Activated CD8-positive, alpha-beta memory T cell treated with anti-CD3 and anti-CD28 coated beads for 4 hours (primary cell): ENCODE results near the gene STK32B.
"Not testable (repeated sequence)": the region's sequence is repeated elsewhere in the genome, so short reads cannot be mapped to it uniquely, and the experiment has no call there.

ENCODE experiments used
- DNase-seq, 2 donors: peaks; one replicate each; pipeline ENCODE4 v3.0.0-alpha.2; 2020; ENCODE audit warnings: low read depth in 2 of 2

Gene STK32B

DNA sequence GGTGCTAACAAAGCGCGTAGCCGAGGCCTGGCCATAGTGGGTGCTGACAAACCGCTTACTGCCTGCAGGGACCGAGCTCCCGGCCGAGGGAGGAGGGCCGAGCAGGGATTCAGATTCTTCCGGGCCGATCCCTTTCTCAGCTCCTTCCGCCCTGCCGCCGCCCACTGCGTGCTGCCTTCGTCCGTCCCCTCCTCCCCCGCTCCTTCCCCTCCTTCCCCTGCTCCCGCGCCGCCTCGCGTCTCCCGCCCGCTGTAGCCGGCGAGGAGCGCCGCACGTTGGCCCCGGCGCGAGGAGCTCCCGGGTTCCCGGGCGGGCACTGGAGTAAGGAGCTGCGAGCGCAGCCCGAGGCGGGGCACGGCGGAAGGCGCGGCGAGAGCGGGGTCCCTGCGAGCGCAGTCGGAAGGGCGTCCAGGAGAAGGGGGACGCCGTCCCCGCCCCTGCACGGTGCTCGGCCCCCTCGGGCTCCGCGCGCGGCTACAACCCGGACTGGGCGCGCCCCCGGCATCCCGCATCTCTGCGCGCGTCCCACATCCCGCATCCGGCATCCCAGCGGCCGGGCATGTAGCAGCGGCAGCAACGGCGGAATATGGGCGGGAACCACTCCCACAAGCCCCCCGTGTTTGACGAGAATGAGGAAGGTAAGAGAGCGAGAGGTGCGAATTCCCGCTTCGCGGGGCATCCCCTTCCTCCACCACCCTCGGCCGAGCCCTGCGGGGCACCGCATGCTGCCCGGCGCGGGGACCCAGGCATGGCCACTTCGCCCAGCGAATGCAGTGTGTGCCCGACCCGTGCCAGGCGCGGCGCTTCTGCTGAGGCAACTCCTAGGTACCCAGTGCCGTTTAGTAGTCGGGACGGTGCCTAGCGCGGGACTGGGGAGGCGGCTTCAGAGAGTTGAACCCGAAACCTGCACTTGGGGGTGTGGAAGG lies at the start of gene STK32B:
Gene STK32B (plus strand): TSS at position 203 of the 926 bp plus-strand sequence.
- no peak for DNase-seq

DNA sequence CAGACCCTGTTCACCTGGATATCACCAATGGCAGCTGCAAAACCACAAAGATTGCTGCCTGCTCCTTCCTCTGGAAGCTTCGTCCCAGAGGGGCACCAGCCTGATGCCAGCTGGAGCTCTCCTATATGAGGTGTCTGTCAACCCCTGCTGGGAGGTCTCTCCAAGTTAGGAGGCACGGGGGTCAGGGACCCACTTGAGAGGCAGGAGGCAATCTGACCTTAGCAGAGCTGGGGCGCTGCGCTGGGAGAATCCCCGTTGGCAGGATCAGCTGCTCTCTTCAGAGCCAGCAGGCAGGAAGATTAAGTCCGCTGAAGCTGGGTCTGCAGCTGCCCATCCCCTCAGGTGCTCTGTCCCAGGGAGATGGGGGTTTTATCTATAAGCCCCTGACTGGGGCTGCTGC lies 49.6 kb upstream of the STK32B start:
- DNase-seq = not testable (repeated sequence)

DNA sequence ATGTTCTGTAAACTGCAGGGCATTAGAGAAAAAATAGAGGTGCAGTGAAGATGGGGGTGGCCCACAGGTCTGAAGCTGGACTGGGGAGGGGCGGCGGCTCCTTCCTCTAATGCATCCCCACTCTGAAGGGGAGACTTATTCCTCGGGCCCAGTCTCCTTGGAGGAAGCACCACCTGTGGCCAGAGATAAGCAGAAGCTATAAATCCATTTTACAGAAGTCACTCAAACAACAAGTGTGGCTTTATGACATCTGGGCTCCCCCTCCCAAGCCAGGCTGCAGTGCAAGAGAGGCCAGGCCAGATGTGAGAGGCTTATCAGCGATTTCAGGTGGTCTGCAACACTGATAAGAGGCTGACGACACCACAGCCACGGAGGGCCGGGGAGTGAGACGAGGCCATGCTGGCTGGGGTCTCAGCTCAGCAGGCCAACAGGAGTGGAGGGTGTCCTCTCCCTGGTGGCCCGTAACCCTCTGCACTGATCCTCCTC lies 47.9 kb upstream of the STK32B start:
- no peak for DNase-seq

DNA sequence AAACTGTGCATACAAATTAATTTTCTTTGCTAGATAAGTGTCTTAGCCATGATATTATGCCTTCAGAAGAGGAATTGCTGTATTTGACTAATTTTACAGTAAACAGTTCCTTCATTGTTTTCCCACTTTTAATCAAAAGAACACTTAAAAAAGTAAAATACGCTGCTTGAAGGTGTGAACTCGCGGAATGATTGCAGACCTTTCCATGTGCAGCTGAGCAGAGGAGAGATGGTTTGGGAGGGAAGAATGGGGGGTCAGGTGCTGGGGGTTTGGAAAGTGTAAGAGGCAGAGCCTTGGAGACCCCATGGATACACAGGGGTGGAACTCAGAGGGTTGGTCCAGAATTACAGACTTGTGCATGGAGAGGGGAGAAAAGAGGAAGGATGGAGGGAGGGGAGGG lies 47.4 kb upstream of the STK32B start:
- no peak for DNase-seq

DNA sequence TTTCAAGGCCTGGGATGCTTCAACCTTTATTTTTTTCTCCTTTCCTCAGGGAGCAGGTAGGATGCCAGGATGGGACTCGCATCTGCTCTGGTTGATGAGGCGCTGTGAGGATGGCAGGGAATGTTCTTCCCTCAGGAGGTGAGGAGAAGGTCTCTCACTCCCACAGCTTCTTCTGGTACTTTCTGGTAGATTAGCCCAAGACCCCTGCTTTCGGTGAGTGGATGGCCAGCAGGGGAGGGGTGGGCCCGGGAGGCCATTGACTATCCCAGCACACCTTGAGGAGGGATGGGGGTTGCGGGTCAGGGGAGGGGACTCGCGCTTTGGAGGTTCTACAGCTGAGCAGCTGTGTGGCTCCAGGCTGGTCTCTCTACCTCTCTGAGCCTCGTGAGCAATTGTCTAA lies 46.8 kb upstream of the STK32B start:
- no peak for DNase-seq

DNA sequence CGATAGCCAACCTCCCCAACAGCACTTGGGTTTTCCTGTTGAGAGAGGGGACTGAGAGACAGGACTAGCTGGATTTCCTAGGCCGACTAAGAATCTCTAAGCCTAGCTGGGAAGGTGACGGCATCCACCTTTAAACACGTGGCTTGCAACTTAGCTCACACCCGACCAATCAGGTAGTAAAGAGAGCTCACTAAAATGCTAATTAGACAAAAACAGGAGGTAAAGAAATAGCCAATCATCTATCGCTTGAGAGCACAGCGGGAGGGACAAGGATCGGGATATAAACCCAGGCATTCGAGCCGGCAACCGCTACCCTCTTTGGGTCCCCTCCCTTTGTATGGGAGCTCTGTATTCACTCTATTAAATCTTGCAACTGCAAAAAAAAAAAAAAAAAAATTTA lies 44.3 kb upstream of the STK32B start:
- not testable (repeated sequence) for DNase-seq

DNA sequence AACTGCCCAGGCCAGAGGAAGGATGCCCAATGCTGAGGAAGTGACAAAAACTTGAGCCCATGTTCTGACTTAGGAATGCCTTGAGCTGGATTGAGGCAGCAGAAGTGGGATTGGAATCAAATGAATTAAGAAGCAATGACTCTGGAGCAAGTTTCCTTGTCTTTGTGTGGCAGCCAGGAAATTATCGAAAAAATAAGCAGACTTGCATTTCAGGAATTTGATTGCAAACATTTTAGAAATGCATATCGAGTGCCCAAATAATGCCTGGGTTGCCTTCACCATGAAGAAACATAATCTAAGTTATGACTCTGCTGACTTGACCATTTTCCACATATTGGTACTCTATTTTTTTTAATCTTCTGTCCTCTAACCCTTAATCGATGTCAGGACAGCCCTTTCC lies 41.5 kb upstream of the STK32B start:
- DNase-seq = no peak

DNA sequence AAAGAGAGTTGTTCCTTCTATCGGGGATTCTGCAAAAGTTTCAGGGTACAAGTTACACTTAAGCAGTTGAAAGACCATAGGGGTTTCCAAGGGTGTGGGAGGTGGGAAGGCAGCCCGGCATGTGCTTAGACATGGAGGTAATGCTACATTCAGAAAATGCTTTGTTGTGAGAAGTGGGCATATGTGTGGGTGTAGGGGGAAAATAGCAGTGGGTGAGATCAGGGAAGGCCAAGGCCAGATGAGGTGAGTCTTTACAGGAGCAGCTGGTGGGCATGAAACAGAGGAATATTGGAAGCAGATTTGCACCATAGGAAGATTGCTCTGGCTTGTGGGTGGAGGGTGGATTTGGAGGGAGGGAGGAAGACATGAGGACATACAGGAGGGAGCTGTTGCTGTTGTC lies 40.3 kb upstream of the STK32B start:
- DNase-seq = no peak

DNA sequence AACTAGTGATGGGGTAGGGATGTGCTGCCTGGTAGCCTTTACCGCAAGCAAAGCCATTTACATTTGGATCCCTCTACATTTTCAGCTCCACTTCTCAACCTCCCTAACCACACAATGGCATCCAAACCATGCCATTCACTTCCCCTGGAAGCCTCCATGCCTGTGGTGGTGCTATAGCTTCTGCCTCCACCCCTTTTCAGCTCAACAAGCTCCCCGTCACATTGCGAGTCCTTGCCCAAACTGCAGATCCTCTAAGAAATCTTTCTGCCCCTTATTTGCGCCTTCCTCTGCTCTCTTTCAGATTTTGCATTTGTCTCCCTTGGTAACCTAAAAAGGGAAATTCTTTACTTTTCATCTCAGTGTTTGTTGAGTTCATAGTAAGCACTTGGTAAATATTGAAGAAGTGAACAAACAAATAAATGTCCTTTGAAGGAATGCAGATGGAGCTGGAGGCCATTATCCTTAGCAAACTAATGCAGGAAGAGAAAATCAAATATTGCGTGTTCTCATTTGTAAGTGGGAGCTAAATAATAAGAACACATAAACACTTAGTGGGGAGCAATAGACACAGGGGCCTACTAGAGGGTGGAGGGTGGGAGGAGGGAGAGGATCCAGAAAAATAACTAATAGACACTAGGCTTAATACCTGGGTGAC lies 38.9 kb upstream of the STK32B start:
- DNase-seq = no peak

DNA sequence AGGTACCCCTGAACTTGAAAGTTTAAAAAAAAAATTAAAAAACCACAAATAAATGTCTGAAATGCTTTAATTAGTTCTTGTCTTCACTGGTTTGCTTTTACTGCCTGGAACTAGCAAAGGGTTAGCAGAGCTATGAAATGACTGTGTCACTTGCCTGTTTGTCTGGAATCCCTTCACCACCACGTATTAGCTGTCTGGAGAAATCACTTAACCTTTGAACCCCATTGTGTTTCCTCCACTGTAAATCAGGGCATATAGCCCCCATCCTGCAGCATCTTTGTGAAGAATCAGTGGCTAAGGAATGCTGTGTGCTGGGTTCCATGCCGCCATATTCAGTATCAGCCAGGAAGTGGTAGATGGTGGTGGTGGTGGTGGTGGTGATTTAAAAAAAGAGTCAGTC lies 38.3 kb upstream of the STK32B start:
- no peak for DNase-seq

DNA sequence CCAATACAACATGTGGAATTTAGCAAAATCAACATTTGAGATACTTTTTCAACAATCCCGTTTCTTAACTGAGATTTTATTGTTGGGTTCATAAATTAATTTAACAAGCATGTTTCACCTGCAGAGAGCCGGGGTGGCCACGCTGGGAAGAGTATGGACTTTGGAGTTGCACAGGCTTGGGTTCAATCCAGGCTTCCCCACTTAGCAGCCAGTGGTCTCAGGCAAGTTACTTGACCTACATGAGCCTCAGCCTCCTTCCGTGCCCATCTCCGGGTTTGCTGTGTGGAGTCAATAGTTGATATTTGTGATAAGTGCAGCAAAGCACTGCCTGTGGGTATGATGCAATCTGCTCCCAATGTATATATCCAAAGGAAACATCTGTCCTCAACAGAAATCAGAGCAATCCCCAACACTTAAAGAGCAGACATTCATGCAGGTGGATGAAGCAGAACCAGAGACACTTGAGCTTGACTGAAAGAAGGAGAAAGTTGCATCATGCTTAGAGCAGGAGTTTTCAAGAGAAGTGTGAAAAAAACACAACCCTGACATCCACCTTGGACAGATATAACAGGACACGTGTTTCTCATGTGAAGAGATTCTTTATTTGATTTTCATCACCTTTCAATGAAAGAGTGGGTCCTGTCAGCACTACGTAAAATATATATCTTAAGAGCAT lies 37.1 kb upstream of the STK32B start:
- DNase-seq = no peak

DNA sequence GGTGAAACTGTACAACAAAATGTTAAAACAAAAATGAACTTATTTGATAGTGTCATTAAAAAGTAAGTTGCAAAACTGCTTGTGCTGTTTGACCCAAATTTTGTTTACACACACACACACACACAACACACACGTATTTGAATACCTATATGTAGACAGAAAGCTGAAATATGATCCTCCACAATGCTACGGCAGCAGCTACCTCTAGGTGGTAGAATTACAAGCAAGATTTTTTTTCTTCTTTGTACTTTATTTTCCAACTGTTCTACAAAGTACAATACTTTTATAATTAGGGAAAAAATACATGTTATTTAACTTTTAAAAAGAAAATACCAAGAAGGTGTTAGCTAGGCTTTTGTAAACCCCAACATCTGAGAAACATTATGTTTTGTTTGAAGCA lies 33.2 kb upstream of the STK32B start:
- no peak for DNase-seq

DNA sequence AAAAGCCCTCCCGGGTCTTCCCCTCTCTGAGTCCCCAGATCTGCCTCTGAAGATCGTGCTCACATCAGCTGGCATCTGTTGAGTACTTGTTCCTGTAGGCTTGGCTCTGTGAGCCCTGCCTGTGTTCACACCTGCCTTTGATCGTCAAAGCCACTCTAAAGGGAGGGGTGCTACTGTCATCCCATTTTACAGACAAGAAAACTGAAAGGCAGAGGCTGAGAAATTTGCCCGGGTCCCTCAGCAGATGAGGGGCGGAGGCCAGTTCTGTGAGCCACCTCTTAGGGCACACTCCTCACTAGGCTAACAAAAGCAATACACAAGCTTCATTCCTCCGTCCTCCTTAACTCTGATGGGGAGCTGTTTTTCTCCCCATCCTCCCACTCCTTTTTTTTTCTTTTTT lies 32.7 kb upstream of the STK32B start:
- no peak for DNase-seq

DNA sequence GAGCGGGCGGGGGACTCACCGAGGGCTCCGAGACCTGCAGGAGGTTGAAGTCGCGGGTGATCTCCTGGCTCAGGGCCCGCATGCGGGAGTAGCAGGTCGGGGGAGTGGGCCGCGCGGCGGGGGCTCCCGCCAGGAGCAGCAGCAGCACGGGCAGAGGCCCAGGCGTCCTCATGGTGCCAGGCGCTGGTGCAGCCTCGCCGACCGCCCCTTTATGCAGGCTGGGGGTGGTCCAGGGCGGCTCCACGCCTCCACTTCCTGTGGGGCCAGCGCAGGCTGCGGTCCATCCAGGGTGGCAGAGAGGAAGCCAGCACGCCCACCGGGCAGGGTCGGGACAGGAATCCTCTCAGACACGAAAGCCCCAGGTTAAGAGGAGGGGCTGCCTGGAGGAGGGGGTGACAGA lies 32.0 kb upstream of the STK32B start, which contains the start of gene CYTL1:
Gene CYTL1 (minus strand): TSS at position 185 of the 400 bp plus-strand sequence. CDS start 13 bp downstream, at position 172.
- DNase-seq = no peak

DNA sequence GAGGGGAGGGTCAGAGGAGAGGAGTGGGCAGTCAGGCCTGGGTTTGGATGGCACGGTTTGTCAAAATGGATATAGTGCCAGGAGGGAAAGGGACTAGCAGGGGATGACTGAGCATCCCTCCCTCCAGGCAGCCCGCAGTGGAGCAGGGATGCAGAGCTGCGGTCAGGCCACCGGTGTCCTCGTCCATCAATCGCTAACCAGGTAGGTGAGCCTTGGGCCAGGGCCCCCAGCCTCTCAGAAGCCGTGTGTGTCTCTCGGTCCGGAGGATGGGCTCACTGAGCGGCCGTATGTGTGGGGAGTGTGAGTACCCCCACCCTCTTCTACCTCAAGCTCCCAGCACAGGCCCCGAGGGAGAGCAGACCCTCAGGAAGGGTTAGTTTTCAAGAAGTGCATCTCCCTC lies 31.5 kb upstream of the STK32B start:
- no peak for DNase-seq

DNA sequence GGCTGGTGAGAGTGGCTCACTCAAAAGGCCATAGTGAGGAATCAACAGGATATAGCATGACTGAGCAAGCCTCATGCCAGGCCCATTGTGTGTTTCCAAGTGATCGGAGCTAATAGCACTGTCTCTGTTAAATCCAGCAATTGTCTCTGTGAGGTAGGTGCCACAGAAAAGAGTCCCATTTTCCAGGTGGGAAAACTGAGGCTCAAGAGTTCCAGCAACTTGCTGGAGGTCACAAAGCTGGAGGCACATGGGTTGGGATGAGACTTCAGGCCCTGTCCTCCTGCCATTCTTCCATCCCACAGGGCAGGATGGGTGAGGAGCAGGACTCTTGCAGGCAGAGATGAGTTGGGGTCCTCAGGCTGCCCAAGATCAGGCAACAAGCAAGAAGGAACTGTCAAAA lies 30.9 kb upstream of the STK32B start:
- DNase-seq = no peak

DNA sequence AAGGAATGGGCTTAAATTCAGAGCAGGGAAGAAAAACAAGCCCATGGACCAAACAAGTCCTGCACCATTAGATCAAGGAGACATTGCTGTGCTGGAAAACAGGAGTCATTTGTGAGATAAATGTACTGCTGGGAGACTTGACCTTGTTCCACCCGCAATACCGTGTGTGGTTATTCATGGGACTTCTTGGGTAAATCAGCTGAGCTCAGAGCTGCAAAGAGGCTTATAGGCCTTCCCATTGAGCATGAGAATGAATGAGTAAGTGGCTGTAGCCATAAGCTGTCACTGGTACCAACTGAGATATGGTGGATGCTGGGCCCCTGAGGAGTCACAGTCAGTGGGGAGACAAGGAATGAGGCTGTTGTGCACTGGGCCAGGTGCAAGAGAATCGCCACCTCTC lies 29.7 kb upstream of the STK32B start:
- no peak for DNase-seq

DNA sequence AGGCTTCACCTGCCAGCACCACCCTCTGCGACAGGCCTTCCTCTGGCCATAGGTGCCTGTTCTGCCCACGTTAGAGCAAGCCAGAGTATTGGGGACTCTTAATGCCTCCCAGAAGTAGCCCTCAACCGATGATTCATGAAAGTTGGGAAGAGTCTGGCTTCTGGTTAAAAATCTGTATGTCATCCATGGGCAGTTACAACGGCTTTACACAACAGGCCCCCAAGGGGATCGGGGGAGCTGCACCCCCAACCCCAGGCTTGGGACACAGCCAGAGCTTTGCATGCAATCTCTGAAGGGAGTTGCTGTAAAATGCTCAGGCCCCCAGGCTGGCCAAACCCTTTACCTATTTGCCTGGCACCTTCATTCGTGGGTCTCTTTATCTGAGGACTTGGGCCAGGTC lies 26.6 kb upstream of the STK32B start:
- DNase-seq = no peak

DNA sequence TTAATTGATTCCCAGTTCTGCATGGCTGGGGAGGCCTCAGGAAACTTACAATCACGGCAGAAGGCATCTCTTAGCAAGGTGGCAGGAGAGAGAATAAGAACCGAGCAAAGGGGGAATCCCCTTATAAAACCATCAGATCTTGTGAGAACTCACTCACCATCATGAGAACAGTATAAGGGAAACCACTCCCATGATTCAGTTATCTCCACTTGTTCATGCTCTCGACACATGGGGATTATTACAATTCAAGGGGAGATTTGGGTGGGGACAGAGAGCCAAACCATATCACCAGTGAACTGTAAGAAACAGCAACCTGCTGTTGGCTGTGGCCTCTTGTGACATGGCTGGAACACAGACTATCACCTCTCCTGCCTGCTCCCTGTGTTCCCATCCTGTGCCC lies 24.9 kb upstream of the STK32B start:
- DNase-seq = no peak

DNA sequence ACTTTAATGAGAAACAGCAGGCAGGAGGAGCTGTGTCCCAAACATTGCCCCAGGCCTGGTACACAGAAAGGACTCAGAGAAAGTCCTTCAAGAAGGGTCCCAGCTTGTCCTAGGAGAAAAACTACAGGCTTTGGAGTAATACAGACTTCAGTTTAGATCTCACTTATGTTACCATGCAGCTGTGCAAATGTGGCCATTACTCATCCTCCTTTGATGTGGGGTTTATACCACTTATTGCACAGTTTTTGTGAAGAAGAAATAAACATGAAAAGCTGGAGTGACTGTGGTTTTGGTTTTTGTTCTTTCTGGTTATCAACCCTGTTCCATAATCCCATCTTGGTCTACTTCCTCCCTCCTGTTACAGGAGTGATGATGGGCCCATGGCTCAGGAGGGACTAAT lies 23.9 kb upstream of the STK32B start:
- DNase-seq = no peak

DNA sequence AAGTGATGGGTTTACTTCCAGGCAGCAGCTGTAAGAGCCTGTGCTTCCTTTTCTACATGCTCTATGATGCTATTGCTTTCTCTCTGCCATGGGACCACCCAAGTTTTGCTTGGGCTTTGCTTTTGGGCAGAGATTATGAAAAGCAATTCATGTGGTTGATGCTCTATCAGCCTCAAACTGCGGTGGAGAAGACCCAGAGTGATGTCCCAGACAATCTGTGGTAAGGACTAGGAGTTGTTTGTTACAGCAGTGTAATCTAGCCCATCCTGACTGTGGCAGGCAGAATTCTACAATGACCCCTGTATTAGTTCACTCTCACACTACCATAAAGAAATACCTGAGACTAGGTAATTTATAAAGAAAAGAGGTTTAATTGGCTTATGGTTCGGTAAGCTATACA lies 22.8 kb upstream of the STK32B start:
- no peak for DNase-seq

DNA sequence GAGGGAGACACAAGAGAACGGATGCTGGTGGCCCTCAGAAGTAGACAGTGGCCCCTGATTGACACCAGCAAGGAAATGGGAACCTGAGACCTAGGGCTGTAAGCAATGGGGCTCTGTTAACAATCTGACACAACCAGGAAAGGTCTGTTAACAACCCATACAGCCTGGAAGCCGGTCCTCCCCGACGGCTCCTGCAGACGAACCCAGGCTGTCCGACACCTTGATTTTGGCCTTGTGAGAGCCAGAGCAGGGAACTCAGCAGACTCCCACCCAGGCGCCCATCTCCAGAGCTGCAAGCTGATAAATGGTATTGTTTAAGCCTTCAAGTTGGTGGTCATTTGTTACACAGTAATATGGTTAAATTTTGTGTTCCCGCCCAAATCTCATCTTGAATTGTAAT lies 21.8 kb upstream of the STK32B start:
- no peak for DNase-seq

DNA sequence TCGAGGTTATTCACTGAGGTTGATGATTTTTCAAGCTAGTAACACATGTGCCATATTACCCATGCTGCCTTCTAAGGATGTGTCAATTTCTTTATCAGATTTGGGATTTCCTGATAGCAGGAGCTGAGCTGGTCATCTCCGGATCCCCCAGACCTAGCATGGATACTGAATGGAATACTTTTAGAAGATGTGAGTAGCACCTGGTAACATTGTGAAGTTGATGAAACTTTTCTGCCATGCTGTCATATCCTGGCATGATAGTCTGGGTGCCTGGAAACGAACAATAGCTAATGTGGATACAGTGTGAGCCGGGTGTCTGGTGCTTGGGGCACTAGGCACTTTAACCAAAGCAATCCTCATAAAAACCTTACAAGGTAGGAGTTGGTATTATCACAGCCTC lies 21.1 kb upstream of the STK32B start:
- no peak for DNase-seq
